ENCODE results near the gene HLA-DRB1.

DNA sequence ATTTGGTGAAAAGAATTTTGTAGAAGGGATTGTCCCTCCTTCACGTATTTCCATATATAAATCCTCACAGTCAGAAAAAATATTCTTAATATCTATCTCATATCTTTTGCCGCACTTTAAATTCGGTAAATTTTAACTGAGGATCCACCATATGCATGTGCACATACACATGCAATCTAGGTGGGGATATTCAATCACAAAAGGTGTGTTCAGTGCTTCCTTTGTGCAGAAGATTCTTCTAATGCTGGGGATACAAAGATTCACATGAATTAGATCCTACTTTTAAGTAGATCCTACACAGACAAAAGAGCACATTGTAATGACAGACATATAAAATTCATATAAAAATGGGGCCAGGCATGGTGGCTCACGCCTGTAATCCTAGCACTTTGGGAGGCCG, 13.6 kb upstream of the HLA-DRB1 start:
- TF ChIP-seq EP300 (IDR thresholded peaks at IDR 0.05): no peak
- TF ChIP-seq, protein P1, sequence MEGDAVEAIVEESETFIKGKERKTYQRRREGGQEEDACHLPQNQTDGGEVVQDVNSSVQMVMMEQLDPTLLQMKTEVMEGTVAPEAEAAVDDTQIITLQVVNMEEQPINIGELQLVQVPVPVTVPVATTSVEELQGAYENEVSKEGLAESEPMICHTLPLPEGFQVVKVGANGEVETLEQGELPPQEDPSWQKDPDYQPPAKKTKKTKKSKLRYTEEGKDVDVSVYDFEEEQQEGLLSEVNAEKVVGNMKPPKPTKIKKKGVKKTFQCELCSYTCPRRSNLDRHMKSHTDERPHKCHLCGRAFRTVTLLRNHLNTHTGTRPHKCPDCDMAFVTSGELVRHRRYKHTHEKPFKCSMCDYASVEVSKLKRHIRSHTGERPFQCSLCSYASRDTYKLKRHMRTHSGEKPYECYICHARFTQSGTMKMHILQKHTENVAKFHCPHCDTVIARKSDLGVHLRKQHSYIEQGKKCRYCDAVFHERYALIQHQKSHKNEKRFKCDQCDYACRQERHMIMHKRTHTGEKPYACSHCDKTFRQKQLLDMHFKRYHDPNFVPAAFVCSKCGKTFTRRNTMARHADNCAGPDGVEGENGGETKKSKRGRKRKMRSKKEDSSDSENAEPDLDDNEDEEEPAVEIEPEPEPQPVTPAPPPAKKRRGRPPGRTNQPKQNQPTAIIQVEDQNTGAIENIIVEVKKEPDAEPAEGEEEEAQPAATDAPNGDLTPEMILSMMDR (IDR thresholded peaks at IDR 0.05): no peak
- no peak for TF ChIP-seq POLR2AphosphoS5 (IDR thresholded peaks at IDR 0.05)
